GM12801 (cell line): ENCODE results near the gene POU2F1.

Source experiments
- CTCF ChIP-seq: IDR thresholded peaks from one replicate; pipeline ENCODE4 v1.5.1; 2011; ENCODE audit warnings: control low read depth; ENCODE audit not compliant: insufficient read length; ENCODE audit errors: extremely low read depth

POU2F1 gene

GRCh38 chr1:167364826-167365225 is 144.1 kb downstream of the POU2F1 start:
- TF ChIP-seq CTCF = no peak

GRCh38 chr1:167365360-167365759 is 144.7 kb downstream of the POU2F1 start:
- TF ChIP-seq CTCF = no peak

GRCh38 chr1:167367705-167368104 is 147.0 kb downstream of the POU2F1 start:
- TF ChIP-seq CTCF = no peak

- TF ChIP-seq CTCF = no peak
These were observed 148.5 kb downstream of the POU2F1 start for GRCh38 chr1:167369175-167369574.

GRCh38 chr1:167369933-167370332 is 149.2 kb downstream of the POU2F1 start:
- TF ChIP-seq CTCF = no peak

GRCh38 chr1:167371030-167371429 is 150.3 kb downstream of the POU2F1 start:
- TF ChIP-seq CTCF = no peak

GRCh38 chr1:167373398-167373797 is 152.7 kb downstream of the POU2F1 start:
- TF ChIP-seq CTCF = no peak

GRCh38 chr1:167373986-167374385 is 153.3 kb downstream of the POU2F1 start:
- TF ChIP-seq CTCF = no peak
